HG03432 (cell line): Measurements from ENCODE around the gene CDC73.
"Not testable (repeated sequence)": the region's sequence is repeated elsewhere in the genome, so short reads cannot be mapped to it uniquely, and the experiment has no call there.

Experiments
- ATAC-seq: cut with Tn5 transposase; IDR thresholded peaks from one replicate; pipeline ENCODE4 v1.9.1; 2021; ENCODE audit warnings: mild to moderate bottlenecking, moderate library complexity; ENCODE audit not compliant: unreplicated experiment

The CDC73 gene

GRCh38 chr1:193113258-193113991, 8.4 kb upstream of the CDC73 start:
- no peak for ATAC-seq

GRCh38 chr1:193113992-193114332, 7.9 kb upstream of the CDC73 start:
- no peak for ATAC-seq

DNA sequence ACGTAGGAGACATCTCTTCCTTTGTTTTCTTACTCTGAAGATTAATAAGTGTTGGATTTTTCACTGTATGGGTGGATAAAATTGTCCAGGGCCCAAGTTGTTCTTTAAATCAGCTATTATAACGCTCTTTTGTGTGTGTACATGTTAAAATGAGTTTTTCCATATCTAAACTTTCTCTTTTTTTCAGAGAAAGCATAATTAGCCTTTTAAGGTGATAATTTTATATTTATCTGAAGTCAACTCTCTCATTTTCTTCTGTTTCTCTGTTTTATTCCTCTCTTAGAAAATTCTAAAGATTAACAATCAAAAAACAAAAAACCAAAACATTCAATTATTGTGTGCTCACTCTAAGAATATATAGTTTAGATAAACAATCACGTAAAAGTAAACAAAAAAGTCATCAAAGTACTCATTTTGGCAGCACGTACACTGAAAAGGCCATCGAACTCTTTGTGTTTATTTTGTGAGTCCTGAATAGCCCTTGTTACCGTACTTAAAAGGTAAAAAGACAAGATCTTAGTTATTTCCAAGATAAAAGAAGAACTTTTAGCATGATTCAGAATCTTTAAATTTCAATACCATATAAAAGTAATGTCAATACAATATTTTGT, 7.2 kb upstream of the CDC73 start:
- no peak for ATAC-seq

GRCh38 chr1:193115629-193116227, 6.1 kb upstream of the CDC73 start:
- no peak for ATAC-seq

- not testable (repeated sequence) for ATAC-seq
Measured at GRCh38 chr1:193117167-193117566, 4.7 kb upstream of the CDC73 start.

DNA sequence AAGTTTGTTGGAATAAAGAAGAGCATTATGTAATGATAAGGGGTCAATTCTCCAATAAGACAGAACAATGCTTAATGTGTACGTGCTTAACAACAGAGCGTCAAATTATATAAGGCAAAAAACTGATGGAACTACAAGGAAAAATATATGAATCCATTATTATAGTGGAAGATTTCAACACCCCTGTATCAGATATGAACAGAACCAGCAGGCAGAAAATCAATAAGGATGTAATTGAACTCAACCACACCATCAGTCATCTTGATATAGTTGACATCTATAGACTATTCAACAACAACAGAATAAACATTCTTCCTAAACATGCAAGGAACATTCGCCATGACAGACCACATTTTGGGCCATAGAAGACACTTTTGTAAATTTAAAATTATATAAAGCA, 3.6 kb upstream of the CDC73 start:
- no peak for ATAC-seq

- no peak for ATAC-seq
Measured at GRCh38 chr1:193118803-193119730, 2.8 kb upstream of the CDC73 start.

GRCh38 chr1:193120604-193121166, 1.1 kb upstream of the CDC73 start:
- ATAC-seq, result no peak

DNA sequence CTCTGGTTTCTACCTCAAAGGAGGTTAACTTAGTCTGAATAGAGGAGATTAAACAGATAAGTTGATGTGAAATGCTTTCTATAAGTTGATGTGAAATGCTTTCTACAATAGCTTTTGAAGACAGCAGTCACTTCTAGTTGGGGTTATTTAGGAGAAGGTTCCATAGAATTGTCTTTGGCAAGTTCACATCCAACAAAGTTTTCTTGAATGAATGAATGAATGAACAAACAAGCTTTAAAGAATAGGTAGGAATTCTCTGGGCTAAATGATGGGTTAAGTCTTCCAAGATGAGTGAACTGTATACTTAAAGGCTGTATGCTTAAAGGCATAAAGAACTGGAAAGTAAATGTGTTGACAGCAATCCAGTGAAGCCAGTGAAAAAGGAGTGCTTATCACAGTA, 1.9 kb downstream of the CDC73 start:
- no peak for ATAC-seq

DNA sequence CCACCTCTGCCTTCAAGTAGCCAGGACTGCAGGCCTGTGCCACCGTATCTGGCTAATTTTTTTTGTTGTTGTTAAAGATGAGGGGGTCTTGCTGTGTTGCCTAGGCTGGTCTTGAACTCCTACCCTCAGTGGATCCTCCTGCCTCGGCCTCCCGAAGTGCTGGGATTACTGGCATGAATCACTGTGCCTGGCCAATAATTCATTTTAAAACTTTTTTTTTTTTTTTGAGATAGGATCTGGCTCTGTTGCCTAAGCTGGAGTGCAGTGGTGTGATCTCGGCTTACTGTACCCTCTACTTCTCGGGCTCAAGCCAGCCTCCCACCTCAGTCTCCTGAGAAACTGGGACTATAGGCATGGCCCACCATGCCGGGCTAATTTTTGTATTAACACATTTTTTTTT, 3.5 kb downstream of the CDC73 start:
- no peak for ATAC-seq

DNA sequence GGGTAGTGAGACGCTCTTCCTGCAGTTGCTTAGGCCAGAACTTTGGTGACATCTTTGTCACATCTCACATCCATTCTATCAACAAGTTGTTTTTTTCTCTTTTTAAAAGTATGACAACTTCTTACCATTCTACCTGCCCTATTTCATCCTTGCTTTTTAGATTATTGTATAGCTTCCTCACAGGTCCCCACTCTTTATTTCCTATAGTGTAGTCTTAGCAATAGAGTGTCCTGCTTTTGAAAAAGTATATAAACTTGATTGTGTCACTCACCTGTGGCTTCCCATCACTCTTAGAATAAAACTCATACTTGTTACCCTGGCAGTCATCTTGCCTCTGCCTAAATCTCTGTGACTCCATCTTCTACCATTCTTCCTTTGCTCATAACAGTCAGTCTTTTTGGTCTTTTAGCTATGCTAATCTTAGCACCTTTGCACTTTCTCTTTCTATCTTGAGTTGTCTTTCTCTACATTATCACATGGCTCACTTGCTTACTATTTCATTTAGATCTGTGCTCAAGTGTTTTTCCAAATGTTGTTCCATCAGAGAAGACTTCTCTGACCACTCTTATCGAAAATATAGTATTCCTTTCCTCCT, 9.5 kb downstream of the CDC73 start:
- ATAC-seq, result peak; percentile 69

DNA sequence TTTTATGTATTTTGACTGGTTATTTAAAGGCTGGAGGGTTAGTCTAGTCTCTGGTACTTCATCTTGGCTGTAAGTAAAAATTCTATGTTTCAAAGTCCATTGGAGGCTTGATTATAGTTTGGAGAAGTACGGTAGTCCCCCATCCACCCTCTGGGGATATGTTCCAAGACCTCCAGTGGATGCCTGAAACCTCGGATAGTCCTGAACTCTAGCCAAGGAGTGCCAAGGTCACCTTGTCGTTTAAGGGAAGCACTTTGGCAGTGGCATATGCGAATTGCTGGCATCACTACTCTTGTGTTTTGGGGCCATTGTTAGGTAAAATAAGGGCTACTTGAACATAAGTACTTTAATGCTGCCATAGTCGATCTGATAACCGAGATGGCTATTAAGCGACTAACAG, 18.4 kb downstream of the CDC73 start:
- no peak for ATAC-seq

GRCh38 chr1:193141804-193142203, 20.0 kb downstream of the CDC73 start:
- no peak for ATAC-seq

- no peak for ATAC-seq
Measured at GRCh38 chr1:193142409-193142808, 20.6 kb downstream of the CDC73 start.

- ATAC-seq, result no peak
Measured at GRCh38 chr1:193143285-193143684, 21.5 kb downstream of the CDC73 start.

DNA sequence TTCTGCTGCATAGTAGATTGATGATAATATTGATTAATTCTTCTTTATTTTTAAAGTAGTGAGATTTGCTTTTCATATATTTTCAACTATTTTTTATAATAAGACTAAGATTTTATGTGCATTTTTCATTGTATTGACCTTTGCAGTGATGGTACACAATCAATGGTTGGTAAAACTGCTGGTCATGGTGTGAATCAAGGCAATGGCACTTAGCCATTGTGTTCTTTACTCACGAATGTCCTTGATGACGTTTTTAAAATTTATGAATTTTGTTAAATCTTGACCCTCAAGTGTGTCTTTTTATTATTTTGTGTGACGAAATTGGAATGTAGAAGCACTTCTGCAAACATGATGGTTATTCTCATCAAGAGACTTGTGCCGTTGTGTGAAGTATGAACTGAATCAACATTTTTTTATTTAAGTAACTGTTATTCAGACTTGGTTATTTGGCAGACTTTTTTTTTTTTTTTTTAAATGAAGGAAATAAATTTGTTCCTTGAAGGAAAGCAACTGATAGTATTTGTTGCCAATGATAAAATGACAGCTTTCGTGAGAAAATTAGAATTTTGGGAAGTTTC, 22.6 kb downstream of the CDC73 start:
- no peak for ATAC-seq

GRCh38 chr1:193144999-193145398, 23.2 kb downstream of the CDC73 start:
- ATAC-seq, result no peak

GRCh38 chr1:193156117-193156821, 34.4 kb downstream of the CDC73 start:
- ATAC-seq, result no peak

- no peak for ATAC-seq
Measured at GRCh38 chr1:193156822-193157142, 35.0 kb downstream of the CDC73 start.

DNA sequence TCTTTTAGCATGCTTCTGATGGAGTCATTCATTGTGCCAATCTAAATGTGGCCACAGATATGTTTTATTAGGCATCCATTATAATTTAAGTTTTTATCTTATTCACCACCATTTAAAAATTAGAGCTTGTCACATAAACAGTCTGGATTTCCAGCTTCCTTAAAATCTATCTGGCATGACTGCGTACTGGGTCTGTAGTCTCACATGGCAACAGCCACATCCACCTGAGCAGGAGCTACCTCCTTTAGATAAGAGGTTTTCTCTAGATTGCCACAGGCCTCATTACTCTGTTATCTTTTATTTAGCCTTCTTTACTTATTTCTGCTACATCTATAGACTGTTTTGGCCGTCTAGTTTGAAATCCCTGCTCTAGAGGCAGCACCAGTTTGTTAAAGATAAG, 35.5 kb downstream of the CDC73 start:
- ATAC-seq, result no peak
